Activated B cell treated with CpG ODN at 0.5 μM for 24 hours (primary cell): ENCODE data around the gene PKP3. TPM values are rescaled to one million over a fixed set of nuclear protein-coding genes. Genes with fewer than 3 reads are reported as not detected.

Experiments used
- ATAC-seq: fragments of 200-7000 bp; cut with Tn5 transposase; one replicate; pipeline ENCODE4 v1.10.0; 2021; ENCODE audit warnings: low read depth, mild to moderate bottlenecking, moderate library complexity
- CTCF ChIA-PET: fragments of 350-600 bp; sonication (Branson Sonifier 250); formaldehyde crosslinking; loops from one replicate; lab custom pipeline; 2021; ENCODE audit warnings: antibody characterized with exemption; lab: Charles Lee
- POLR2A ChIA-PET: fragments of 350-600 bp; sonication (Branson Sonifier 250); formaldehyde crosslinking; loops from one replicate; lab custom pipeline; 2021; ENCODE audit warnings: antibody characterized with exemption; lab: Charles Lee
- DNase-seq: peaks from one replicate; pipeline ENCODE4 v3.0.0; 2022
- H3K27ac Mint-ChIP-seq: one replicate; pipeline ENCODE4 v1.8.0; 2020; ENCODE audit warnings: mixed read lengths
- H3K27me3 Mint-ChIP-seq: one replicate; pipeline ENCODE4 v1.8.0; 2021; ENCODE audit warnings: mixed read lengths
- H3K36me3 Mint-ChIP-seq: one replicate; pipeline ENCODE4 v1.8.0; 2021; ENCODE audit warnings: low read depth, mixed read lengths
- H3K4me1 Mint-ChIP-seq: one replicate; pipeline ENCODE4 v1.8.0; 2021; ENCODE audit warnings: mixed read lengths
- H3K4me3 Mint-ChIP-seq: one replicate; pipeline ENCODE4 v1.8.0; 2020; ENCODE audit warnings: mild to moderate bottlenecking, mixed read lengths
- H3K9me3 Mint-ChIP-seq: one replicate; pipeline ENCODE4 v1.8.0; 2020; ENCODE audit warnings: mixed read lengths
- intact Hi-C: fragments of 100-400 bp; cut with micrococcal nuclease; formaldehyde crosslinking; loops from one replicate; pipeline ENCODE4 v1.15.1; 2024
- total RNA-seq: library from RNA; stranded (reverse); gene quantifications from 2 replicates; pipeline ENCODE4 v1.2.3, GENCODE V29; 2022
- TF ChIP-seq, protein P1 (sequence below): fragments of 200-600 bp; IDR thresholded peaks from one replicate; pipeline ENCODE4 v1.8.0; 2022; ENCODE audit warnings: antibody characterized with exemption, mild to moderate bottlenecking

Gene PKP3
- total RNA-seq, 1 donor from 2014 or later, result 0.18 TPM

DNA sequence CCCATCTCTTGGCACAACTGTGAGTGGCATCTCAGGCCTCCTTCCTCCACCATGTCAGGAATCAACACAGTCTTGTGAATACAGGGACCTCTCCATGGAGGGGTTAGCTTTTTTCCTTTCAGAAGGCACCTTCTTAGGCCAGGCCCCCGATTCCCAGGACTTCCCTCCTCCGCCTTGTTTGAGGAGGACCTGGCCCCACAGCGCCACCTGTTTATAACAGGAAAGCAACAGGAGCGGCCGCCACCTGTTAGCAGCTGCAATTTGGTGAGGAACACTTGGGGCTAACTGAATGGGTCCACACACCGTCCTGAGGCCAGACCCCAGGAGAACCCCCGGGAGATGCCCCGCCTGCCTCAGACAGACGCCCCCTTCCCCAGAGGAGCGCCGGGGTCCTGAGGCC, 3.8 kb upstream of the PKP3 start:
- TF ChIP-seq, protein P1, sequence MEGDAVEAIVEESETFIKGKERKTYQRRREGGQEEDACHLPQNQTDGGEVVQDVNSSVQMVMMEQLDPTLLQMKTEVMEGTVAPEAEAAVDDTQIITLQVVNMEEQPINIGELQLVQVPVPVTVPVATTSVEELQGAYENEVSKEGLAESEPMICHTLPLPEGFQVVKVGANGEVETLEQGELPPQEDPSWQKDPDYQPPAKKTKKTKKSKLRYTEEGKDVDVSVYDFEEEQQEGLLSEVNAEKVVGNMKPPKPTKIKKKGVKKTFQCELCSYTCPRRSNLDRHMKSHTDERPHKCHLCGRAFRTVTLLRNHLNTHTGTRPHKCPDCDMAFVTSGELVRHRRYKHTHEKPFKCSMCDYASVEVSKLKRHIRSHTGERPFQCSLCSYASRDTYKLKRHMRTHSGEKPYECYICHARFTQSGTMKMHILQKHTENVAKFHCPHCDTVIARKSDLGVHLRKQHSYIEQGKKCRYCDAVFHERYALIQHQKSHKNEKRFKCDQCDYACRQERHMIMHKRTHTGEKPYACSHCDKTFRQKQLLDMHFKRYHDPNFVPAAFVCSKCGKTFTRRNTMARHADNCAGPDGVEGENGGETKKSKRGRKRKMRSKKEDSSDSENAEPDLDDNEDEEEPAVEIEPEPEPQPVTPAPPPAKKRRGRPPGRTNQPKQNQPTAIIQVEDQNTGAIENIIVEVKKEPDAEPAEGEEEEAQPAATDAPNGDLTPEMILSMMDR, result no peak
- Mint-ChIP-seq H3K4me1 (peaks cover 8% of the 10 kb centered on the region), H3K27me3 (no peaks in the 10 kb centered on the region), H3K4me3 (no peak overlapping the region), H3K36me3 (no peaks in the 10 kb centered on the region), H3K9me3 (peaks cover 7% of the 10 kb centered on the region), H3K27ac (no peak overlapping the region)
- intact Hi-C loops, result no loop called here
- no peak for ATAC-seq
- ChIA-PET POLR2A (no interaction called here), CTCF (no interaction called here)
- DNase-seq, result no peak

DNA sequence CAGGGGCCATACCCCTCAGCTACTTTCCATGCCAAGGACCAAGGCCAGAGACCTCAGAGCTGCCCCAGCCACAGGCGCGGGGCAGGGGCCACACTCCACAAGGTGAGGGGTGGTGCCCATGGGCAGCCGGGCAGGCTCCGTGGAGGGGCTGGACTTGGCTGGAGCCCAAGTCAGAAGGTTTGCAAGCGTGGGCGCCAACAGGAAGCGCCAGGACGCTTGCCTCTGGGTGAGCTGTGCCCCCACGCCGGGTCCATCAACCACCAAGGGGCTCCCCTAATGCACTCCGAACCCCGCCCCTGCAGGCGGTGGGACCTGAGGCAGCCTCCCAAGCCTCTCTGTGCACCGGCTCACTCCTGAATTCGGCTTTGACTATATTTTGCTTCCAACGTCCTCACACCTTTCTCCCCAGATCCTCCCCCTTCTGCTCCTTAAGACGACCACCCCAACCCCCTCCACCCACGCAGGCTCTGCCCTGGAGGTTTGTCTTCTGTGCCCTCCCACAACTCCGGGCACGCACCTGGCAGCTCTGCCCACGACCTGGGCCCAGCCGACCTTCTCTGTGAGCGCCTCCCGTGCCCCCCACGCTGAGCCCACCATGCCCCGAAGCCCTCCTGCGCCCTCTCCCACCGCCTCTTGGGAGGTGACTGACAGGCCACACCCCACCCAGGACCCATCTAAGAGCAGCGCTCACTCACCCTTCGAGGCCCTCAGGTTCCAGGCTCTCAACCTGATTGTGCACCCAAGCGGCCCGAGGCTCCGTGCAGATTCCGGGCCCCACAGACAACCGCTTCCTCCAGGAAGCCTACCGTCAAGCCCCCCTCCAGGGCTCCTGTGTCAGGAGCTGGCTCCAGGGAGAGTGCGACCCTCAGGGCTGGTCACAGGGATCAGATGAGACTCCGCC, 2.6 kb upstream of the PKP3 start:
- H3K27me3 Mint-ChIP-seq, result no peaks in the 10 kb centered on the region
- ChIA-PET CTCF (no interaction called here), POLR2A (no interaction called here)
- peaks cover 8% of the 10 kb centered on the region for H3K4me1 Mint-ChIP-seq
- H3K36me3 Mint-ChIP-seq, result no peaks in the 10 kb centered on the region
- peaks cover 7% of the 10 kb centered on the region for H3K9me3 Mint-ChIP-seq
- no peak overlapping the region for H3K4me3 Mint-ChIP-seq
- DNase-seq (no peak), ATAC-seq (no peak)
- intact Hi-C loops, result no loop called here
- H3K27ac Mint-ChIP-seq, result no peak overlapping the region
- TF ChIP-seq, protein P1, result no peak

DNA sequence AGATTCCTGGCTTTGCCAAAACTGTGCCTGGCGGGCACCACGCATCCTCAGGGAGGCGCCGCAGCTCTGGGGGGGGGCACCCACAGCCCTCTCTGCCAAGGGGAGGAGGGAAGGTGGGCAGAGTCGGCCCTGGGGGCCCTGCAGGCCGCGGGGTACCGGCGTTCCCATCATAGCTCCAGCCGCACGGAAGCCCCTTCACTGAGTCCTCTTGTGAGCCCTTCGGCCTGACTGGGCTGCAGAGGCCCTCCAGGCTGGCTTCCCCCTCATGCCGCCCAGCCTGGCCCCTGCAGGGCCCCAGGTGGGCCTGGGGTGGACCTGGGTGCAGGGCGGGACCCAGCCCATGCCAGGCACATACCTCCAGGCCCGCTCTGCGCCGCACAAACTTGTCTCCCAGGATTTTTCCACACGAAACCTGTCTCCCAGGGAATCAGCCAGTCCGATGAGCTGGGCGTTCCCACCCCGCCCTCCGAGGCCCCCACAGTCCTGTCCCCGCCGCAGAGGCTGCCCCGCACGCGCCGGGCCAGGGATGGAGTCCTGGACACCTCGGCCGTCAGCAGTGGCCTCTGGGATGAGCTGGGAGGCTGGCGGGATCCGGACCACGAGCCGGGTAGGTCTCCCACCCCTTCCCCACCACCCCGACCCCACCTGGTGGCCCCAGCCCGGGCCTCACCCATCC, 1.8 kb upstream of the PKP3 start:
- ChIA-PET CTCF (no interaction called here), POLR2A (no interaction called here)
- ATAC-seq (no peak), DNase-seq (no peak)
- Mint-ChIP-seq H3K9me3 (peaks cover 1% of the 10 kb centered on the region), H3K36me3 (no peaks in the 10 kb centered on the region), H3K4me3 (no peak overlapping the region), H3K27ac (no peak overlapping the region), H3K4me1 (peaks cover 6% of the 10 kb centered on the region), H3K27me3 (no peaks in the 10 kb centered on the region)
- TF ChIP-seq, protein P1, result no peak
- intact Hi-C loops, result no loop called here

DNA sequence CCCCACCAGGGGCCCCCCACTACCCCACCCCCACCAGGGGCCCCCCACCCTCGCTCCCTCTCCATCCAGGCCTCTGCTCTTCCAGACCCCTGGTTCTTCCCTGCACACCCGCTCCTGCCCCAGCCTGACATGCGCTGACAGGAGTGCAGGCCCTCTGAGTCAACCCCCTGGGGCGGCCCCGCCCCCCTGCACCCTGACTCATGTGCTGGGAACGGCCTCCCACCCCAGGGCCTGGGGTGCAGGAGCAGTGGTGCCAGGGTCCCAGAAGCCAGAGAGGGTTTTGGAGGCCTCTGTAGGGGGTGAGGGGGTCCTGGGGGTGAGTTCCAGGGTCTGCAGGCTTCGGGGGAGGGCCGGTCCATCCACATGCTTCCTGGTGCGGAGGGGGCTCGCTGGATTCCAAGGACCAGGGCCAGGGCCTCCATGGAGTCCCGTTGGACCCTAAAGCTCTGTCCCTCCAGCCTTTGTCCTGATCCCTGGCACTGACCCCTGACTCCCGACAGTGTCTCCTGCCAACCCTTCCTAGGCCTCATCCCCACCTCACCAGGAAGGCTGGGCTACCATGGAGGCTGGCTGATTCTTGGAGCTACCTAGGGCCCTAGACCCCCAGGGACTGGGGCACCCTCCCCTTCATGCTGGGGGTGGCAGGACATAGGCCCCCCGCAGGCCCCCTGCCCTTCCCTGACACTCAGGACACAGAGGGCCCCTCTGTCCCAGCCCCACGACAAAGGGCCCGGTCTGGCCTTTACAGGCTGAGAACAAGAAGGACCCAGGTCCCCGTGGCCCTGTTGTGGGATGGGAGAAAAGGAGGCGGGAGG, 583 bp upstream of the PKP3 start:
- H3K36me3 Mint-ChIP-seq, result no peaks in the 10 kb centered on the region
- DNase-seq (no peak), ATAC-seq (no peak)
- no peak overlapping the region for H3K4me3 Mint-ChIP-seq
- CTCF ChIA-PET, result no interaction called here
- no peak overlapping the region for H3K27ac Mint-ChIP-seq
- H3K4me1 Mint-ChIP-seq, result no peaks in the 10 kb centered on the region
- POLR2A ChIA-PET, result no interaction called here
- no peaks in the 10 kb centered on the region for H3K9me3 Mint-ChIP-seq
- TF ChIP-seq, protein P1, result no peak
- intact Hi-C loops, result no loop called here
- no peaks in the 10 kb centered on the region for H3K27me3 Mint-ChIP-seq
